ENCODE measurements around the gene TSPAN17.
"Not testable (repeated sequence)": the region's sequence is repeated elsewhere in the genome, so short reads cannot be mapped to it uniquely, and the experiment has no call there.

Gene TSPAN17

GRCh38 chr5:176647030-176647842 lies at the start of gene TSPAN17:
TSS of gene TSPAN17 (plus strand) at chr5:176647484. CDS start at chr5:176647616, 132 bp downstream.
- H3K4me3 ChIP-seq (ENCODE audit: low read length): peak within 1 kb of the TSS; percentile 72
- TF ChIP-seq ZNF274 (IDR thresholded peaks at IDR 0.05; ENCODE audit: low read depth, low read length): no peak

- not testable (repeated sequence) for H3K4me3 ChIP-seq (ENCODE audit: low read length)
These were observed 47.4 kb upstream of the TSPAN17 start for GRCh38 chr5:176599749-176600430.

- no peak overlapping the region for H3K4me3 ChIP-seq (ENCODE audit: low read length)
- TF ChIP-seq ZNF274 (IDR thresholded peaks at IDR 0.05; ENCODE audit: low read depth, low read length): no peak
These were observed 45.3 kb upstream of the TSPAN17 start for GRCh38 chr5:176601901-176602482.

GRCh38 chr5:176603091-176603490 lies 44.2 kb upstream of the TSPAN17 start:
- TF ChIP-seq ZNF274 (IDR thresholded peaks at IDR 0.05; ENCODE audit: low read depth, low read length): no peak

GRCh38 chr5:176606032-176606431 lies 41.3 kb upstream of the TSPAN17 start:
- H3K4me3 ChIP-seq (ENCODE audit: low read length): no peak overlapping the region
- TF ChIP-seq ZNF274 (IDR thresholded peaks at IDR 0.05; ENCODE audit: low read depth, low read length): no peak

More at GRCh38 chr5:176603091-176603490, 44.2 kb upstream of the TSPAN17 start:
- no peak overlapping the region for H3K4me3 ChIP-seq (ENCODE audit: low read length)

- no peak for TF ChIP-seq ZNF274 (IDR thresholded peaks at IDR 0.05; ENCODE audit: low read depth, low read length)
- H3K4me3 ChIP-seq (ENCODE audit: low read length): no peak overlapping the region
These were observed 40.4 kb upstream of the TSPAN17 start for GRCh38 chr5:176606875-176607274.

- no peak overlapping the region for H3K4me3 ChIP-seq (ENCODE audit: low read length)
- TF ChIP-seq ZNF274 (IDR thresholded peaks at IDR 0.05; ENCODE audit: low read depth, low read length): no peak
These were observed 39.1 kb upstream of the TSPAN17 start for GRCh38 chr5:176608142-176608705.

GRCh38 chr5:176608937-176609723 lies 38.2 kb upstream of the TSPAN17 start:
- no peak for TF ChIP-seq ZNF274 (IDR thresholded peaks at IDR 0.05; ENCODE audit: low read depth, low read length)
- H3K4me3 ChIP-seq (ENCODE audit: low read length): peak overlapping the region; percentile 86; the same call in 1 of the 2 replicates

GRCh38 chr5:176609724-176610434 lies 37.4 kb upstream of the TSPAN17 start, which contains the start of gene GPRIN1:
TSS of gene GPRIN1 (minus strand) at chr5:176610156. CDS start at chr5:176599834, 10,322 bp downstream.
- no peak for TF ChIP-seq ZNF274 (IDR thresholded peaks at IDR 0.05; ENCODE audit: low read depth, low read length)
- H3K4me3 ChIP-seq (ENCODE audit: low read length): peak within 1 kb of the TSS; percentile 86

GRCh38 chr5:176610435-176610773 lies 36.9 kb upstream of the TSPAN17 start:
- peak overlapping the region; percentile 86 for H3K4me3 ChIP-seq (ENCODE audit: low read length)
- TF ChIP-seq ZNF274 (IDR thresholded peaks at IDR 0.05; ENCODE audit: low read depth, low read length): no peak

- H3K4me3 ChIP-seq (ENCODE audit: low read length): no peak overlapping the region
- TF ChIP-seq ZNF274 (IDR thresholded peaks at IDR 0.05; ENCODE audit: low read depth, low read length): no peak
These were observed 35.8 kb upstream of the TSPAN17 start for GRCh38 chr5:176611435-176611834.

GRCh38 chr5:176612008-176612407 lies 35.3 kb upstream of the TSPAN17 start:
- H3K4me3 ChIP-seq (ENCODE audit: low read length): no peak overlapping the region
- no peak for TF ChIP-seq ZNF274 (IDR thresholded peaks at IDR 0.05; ENCODE audit: low read depth, low read length)

GRCh38 chr5:176612855-176613254 lies 34.4 kb upstream of the TSPAN17 start:
- TF ChIP-seq ZNF274 (IDR thresholded peaks at IDR 0.05; ENCODE audit: low read depth, low read length): no peak
- H3K4me3 ChIP-seq (ENCODE audit: low read length): no peak overlapping the region

Data from GM08714 (cell line).